Islet precursor cell (in vitro differentiated cells): ENCODE results near the gene ANKRD63.

ENCODE experiments used
- DNase-seq: peaks from one replicate; pipeline ENCODE4 v3.0.0-alpha.2; 2018

Gene ANKRD63

DNA sequence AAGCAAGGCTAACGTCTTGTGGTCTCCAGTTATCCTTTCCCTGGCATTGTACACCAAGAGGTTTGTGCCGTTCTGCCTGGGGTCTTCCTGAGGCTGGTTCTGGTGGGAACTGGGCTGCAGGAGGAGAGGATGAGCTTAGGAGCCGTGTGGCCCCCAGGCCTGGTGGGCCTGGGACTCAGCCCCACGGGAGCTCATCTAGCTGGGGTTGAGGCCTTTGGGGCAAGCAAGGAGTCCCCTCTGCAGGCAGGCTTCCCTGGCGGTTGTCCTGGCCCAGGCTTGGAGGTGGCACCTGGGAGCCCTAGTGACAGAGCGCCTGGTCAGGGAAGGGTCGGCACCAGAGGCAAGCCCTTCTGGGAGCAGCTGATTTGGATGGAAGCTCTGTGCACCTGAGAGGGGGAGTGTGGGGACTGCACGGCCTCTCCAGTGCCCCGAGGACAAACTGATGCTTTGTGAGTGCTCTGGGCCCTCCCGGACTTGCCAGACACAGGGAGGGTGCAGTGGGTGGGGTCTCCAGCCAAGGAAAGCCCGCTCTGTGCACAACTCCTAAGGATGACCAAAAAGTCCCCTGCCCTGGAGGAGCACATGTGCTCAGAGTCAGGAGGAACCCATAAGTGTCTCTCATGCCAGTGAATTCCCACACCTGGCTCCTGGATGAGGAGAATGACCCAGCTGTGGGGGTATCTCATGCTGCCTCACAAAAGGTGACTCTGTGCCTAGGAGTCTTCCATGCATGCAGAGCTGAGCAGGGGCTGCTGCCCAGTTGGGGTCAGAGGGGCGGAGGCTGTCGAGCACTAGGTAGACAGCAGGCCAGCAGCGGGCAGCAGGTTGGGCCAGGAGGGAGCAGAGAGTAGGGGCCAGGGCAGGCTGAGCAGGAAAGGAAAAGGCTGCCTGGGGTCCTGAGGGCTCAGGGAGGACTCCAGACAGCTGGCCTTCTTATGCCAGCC, 41.3 kb downstream of the ANKRD63 start:
- DNase-seq, result peak; percentile 48

DNA sequence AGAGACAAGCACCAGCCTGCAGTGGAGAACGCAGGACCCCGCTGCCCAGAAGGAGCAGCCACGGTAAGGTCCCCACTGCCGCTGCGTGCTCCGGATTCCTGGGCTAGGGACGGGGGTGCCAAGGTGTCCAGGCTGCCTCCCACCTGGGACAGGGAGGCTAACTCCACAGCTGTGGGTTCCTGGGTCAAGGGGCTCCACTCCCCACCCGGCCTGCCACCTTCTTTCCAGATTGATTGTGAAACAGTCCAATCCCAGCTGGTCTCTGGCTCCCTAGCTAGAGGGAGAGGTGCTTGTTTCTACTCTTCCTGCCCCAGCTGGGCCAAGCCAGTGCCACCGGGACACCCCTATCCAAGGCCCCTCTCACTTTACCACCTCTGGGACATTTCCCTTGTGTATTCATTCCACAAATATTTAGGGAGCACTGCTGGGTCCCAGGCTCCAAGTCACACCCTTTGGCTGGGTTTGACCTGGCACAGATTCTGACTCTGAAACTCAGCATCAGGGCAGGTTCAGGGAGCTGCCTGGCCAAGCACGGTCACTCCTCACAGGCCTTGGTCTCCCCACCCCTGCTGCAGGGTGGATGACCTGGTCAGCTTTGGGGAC, 42.1 kb downstream of the ANKRD63 start:
- DNase-seq, result peak; percentile 46

DNA sequence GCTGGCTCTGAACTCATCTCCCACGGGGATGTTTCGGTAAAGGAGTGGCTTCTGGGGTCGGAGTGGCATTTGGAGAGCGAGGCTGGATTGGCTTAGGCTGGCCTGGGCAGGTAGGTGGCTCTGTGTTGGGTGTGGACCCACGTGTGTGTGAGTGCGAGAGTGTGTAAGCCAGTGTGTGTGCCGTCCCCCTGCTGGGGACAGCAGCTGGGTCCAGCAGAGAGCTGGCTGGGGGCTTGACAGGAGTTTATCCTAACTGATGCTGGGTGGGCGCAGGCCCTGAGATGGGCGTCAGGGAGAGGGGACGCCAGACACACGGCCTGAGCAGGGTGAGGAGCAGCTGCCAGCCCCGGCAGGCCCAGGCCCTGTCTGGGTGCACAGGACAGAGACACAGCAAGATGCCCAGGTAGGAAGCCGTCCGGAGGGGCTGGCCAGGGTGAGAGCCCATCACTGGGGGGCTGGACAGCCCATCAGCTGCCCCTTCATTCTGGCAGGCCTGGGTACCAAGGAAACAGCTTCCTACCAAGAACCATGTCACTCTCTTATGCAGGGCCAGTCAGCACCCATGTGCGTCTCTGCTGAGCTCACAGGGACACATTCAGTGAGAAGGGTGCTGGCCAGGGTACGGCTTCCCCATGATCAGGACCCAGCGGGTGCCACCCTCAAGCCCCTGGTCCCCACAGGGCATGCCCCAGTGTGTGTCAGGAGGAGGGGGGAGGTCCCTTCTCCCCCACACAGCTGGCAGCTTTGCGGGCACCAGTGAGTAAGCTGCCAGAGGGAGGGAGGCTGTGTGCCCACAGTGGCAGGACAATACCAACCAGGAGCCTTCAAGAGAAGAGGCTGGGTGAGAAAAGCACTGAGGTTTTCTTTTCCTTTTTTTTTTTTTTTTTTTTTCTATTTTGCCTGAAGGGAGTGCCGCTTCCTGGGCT, 42.9 kb downstream of the ANKRD63 start:
- DNase-seq, result no peak

DNA sequence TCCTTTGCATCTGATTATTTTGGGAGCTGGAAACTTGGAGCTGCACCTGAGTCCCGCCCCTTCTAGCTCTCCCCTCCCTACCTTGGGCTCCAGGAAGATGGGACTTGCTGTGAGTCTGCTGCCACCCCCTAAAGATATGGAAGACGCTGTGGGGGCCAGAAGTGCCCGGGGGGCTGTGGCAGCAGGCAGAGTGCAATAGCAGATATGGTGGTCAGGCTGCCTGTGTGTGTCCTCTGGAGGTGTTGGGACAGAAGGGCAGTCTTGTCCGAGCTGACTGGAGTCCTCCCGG, 43.5 kb downstream of the ANKRD63 start:
- DNase-seq, result no peak

DNA sequence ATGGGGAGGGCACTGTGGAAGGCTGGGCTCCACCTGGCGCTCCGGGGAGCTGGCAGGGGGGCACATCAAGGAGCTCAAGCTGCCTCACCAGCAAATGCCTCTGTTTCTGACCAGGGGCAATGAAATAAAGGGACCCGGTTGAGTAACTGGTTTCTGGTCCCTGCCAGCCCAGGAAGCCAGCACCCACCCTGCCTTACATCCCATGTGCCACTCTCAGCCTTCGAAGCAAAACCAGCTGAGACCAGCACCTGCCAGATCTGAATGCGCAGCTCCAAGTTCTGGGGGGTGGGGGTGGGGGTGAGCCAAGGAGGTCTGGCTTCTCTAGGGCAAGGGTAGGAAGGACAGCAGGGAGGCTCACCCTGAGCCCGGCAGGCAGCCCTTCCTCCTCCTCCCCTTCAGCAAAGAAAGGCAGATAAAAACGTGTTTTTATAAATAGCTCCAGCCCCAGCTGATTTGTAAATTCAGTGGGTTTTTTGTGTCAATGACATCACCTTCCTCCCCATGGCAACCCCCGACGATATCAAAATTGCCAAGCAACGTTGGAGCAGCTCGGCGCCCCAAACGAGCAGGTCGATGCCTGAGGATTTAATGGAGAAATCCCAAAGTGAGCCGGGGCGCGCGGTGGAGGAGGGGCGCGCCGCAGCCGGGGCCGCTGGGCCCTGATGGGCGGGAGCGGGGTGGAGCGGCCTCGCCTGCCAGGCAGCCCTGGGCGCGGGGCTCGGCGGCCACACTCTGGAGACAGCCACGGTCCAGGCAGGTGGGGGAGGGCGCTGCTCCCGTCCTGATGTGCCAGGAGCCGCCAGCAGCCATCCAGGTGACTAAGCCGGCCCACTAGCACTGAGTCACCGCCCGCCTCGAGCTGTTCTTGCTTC, 44.1 kb downstream of the ANKRD63 start, which contains the start of gene PAK6:
Gene PAK6 (plus strand): TSS at position 532 of the 872 bp plus-strand sequence. CDS start 25,723 bp downstream, outside the sequence.
- DNase-seq, result peak; percentile 97

DNA sequence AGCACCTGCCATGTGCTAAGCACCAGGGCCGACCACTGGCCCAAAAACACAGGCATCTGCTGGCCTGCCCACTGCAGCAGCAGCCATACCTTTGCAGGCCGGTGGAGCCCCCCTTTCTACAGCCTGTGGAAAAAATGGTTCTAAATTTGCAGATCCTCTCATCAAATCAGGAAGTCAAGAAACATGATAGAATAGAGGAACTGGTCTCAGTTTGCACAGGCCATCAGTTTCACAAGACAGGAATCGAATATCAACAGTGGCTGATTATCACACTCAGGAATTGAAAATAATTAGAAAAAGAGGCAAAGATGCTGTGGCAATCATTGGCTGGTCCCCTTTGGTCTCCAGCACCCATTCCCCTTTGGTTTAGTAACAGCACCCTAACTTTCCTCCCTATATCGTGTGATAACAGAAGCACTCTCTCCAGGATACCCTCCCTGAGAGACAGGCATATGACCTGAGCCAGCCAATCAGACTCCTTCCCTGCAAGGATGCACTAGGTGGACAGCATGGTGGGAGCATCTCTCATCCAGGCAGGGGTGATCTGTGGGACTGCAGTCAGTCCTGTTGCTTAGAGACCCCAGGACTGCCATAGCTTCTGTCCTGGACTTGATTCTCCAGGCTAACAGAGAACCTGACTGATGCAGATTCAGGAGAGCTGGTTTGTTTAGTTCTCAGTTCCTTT, 47.5 kb downstream of the ANKRD63 start:
- no peak for DNase-seq

DNA sequence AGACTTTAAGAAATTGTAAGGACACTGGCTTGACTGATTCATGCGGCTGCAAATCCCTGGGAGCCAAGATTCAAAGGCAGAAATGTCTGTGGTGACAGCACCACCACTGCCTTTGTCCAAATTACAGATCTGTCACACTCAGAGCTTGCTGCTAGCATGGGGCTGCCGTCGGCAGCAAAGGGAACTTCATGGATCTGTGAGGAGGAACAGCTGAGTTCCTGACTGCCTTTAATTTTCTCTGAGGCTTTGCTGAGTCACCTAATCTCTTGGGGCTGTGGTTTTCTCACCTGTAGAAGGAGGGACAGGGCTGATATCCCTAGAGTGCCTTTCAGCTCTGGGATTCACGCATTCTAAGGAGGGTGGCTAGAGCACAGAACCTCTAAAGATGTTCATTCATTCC, 48.1 kb downstream of the ANKRD63 start:
- peak; percentile 79 for DNase-seq

DNA sequence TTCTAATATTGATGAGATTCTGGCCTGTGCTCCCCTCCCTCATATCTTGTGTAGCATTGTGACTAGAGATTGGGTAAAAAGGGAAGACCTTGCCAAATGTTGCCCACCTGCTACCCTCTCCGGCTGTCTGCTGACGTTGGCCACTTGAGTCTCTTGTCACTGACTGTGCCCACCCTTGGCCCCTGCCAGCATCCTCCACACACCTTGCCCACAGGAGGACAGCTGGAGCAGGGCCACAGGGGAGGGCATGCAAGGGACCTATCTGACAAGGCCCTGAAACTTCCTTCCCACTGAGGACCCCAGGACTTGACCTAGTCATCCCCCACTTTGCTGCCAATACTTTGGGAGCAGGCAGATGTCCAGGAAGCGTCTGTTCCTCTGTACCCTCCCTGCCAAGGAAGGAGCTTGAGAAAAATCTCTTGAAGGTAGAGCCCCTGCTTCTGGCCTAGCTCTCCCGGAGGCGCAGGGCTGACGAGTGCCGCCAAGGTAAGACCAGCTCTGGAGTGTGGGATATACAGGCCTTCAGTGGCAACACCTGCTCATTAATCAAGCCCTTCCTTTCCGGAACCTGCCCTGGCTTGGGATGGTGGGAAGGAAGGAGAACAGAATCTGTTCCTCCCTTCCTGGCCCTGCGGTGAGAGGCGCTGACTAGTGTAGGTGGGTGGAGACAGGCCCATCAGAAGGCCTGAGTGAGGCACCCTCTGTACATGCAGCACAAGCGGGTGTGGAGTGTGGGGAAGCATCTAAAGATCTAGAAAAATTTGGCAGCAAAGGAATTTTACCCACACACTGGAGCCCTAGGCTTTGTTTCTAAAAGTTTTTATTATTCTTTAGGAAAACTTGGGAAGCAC, 48.9 kb downstream of the ANKRD63 start:
- no peak for DNase-seq

DNA sequence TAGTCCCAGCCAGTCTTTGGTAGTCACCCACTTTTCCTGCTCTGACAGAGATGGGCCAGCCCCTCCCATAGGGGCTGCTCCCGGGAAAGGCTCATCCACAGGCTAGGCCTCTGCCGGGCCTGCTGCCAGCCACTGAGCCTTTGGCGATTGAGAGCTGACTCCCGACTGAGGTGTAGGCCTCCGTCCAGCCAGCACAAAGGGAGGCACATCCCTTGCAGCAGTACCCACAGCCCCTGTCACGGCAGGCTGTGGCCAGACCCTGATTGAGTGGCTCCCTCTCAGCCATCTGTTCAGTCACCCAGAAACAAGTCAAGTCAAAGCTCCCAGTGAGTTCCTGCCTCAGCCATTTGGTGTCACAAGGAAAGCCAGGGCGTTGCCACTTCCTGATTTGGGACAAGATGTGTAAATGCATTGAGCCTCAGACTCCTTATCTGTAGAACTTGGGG, 50.2 kb downstream of the ANKRD63 start:
- DNase-seq, result no peak
